HPDE6-E6E7 (cell line): ENCODE results near the gene CDK8.

Source experiments
- DNase-seq: peaks from one replicate; pipeline ENCODE4 v3.0.0; 2011; ENCODE audit warnings: missing footprints; ENCODE audit errors: extremely low spot score

CDK8 gene

DNA sequence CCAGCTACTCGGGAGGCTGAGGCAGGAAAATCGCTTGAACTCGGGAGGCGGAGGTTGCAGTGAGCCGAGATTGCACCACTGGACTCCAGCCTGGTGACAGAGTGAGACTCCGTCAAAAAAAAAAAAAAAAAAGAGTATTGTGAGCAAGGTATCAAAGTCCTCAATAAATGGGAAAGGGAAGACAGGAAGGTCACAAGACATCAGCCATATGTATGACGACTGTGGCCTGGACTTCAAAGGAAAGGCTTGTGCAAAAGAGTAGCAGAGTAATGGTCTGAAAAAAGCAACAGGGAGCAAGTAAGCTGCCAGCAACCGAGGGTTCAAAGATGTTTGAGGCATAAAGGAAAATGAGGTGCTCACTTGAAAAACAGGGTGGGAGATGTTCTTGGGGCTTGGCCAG, 187.5 kb downstream of the CDK8 start:
- no peak for DNase-seq

DNA sequence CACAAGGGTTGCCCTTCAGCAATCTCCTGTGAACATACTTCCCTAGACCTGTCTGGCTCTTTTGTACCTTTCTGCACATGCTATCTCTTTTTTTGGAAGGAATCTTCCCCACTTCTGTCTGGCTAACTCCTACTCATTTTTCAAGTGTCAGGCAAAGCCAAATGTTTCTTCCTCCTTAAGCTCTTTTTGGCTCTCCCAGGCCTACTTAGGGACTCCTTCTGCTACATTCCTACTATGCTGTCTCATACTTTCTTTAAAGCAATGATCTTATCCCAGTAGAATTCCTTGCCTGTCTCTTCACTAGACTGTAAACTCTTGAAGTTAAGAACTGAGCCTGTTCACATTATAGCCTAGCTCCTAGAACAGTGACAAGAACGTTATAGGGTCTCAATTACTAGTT, 188.6 kb downstream of the CDK8 start:
- DNase-seq, result no peak

DNA sequence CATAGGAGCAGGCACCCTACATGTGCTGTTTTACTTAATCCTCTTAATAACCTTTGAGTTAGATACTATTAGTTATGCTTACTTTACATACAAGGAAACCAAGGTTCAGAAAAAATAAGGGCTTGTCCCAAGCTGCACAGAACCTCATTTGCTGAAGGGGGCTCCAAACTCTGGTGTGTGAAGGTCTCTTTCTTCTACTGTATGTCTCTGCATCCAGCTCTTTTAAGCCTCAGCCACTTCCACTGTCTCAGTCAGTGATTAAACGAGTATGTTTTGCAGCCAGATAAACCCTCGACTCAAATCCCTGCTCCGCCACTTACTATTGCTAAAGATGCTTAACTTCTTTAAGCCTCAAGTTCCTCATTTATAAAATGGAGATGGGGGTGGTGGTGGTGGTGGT, 191.2 kb downstream of the CDK8 start:
- DNase-seq, result no peak

DNA sequence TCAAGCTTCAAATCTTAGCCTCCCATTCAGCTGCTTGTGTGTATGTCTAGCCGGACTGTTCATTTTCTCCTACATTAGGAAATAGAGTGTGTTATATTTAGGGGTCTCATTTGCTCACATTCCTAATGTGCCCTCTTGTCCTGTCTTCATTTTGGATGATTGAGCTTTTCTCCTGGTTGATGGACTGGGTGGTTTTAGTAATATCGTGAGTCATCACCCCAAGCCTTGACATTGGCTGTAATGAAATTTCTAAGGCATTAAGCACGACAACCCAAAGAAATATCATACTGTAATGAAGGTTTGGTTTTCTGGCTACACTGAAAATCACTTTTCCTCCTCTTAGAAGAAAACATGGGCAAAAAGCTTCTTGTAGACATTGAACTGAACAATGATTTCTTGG, 192.8 kb downstream of the CDK8 start:
- DNase-seq, result no peak

DNA sequence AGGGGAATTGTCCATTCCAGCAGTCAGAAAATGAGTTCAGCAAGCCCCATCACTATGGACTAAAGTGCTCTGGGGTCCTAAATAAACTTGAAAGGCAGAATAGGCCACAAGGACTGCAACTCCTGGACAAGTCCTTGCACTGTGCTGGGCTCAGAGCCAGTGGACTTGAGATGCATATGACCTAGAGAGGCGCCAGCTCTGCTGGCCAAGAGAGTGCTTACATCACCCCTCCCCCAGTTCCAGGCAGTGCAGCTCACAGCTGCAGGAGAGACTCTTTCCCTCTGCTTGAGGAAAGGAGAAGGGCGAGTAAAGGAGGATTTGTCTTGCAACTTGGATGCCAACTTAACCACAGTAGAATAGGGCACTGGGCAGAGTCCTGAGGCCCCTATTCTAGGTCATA, 194.1 kb downstream of the CDK8 start:
- no peak for DNase-seq

DNA sequence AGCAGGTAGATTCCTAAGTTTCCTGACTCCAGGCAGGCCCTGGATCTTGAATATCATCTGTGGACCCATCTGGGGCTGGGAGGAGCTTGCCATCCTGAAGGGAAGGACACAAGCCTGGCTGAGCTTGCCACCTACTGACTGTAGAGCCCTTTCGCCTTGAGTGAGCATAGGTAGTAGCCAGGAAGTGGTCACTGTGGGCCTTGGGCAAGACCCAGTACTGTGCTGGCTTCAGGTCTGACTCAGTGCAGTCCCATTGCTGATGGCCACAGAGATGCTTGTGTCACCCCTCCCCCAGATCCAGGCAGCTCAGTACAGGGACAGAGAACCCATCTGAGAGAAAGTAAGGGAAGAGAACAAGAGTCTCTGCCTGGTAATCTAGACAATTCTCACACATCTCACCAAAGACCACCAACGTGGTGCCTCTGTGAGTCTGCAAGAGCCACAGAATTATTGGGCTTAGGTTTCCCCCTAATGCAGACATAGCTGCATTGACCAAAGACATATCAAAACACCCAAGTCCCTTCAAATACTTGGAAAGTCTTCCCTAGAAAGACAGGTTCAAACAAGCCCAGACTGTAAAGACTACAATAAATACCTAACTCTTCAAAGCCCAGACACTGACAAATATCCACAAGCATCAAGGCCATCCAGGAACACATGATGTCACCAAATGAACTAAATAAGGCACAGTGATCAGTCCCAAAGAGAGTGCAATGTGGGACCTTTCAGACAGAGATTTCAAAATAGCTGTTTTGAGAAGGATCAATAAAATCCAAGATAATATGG, 195.3 kb downstream of the CDK8 start:
- DNase-seq, result no peak
